Left ventricle myocardium inferior (tissue), 1 donor: ENCODE measurements around the gene PEBP1. TPM values are rescaled to one million over a fixed set of nuclear protein-coding genes. Genes with fewer than 3 reads are reported as not detected.
A peak's percentile ranks its signal among the peaks of the same experiment; 100 is the strongest.

Source experiments
- DNase-seq: peaks from one replicate; pipeline ENCODE4 v3.0.0-alpha.2; 2020
- H3K27ac ChIP-seq: fragments of 200-600 bp; replicated peaks from 2 replicates; pipeline ENCODE4 v1.8.0; 2021
- H3K27me3 ChIP-seq: fragments of 200-600 bp; 2 replicates; pipeline ENCODE4 v1.8.0; 2021; ENCODE audit warnings: low read depth
- H3K36me3 ChIP-seq: fragments of 200-600 bp; 2 replicates; pipeline ENCODE4 v1.8.0; 2021
- H3K4me1 ChIP-seq: fragments of 200-600 bp; 2 replicates; pipeline ENCODE4 v1.8.0; 2021
- H3K4me3 ChIP-seq: fragments of 200-600 bp; 2 replicates; pipeline ENCODE4 v1.8.0; 2021; ENCODE audit warnings: mild to moderate bottlenecking, moderate library complexity
- H3K9me3 ChIP-seq: fragments of 200-600 bp; replicated peaks from 2 replicates; pipeline ENCODE4 v1.8.0; 2021
- CTCF ChIP-seq: fragments of 200-600 bp; IDR thresholded peaks from 2 replicates; pipeline ENCODE4 v1.8.0; 2021; ENCODE audit warnings: antibody characterized with exemption, mild to moderate bottlenecking, borderline replicate concordance
- intact Hi-C: fragments of 100-400 bp; cut with micrococcal nuclease; formaldehyde crosslinking; loops from one replicate; pipeline ENCODE4 v1.11.0; 2022
- total RNA-seq: library from RNA; stranded (reverse); fragmentation: NEBNext Ultra II Directional; extraction: Animal tissue kit (Norgen Biotek cat#: 25700); gene quantifications from one replicate; pipeline ENCODE4 v1.2.1, GENCODE V29; 2021
- donor health status: DM: no; HTN: yes; CAD: no; lungs with severe emphysema.

The PEBP1 gene
- total RNA-seq, 1 donor from 2014 or later = 461 TPM

GRCh38 chr12:118101051-118101450 is 34.9 kb upstream of the PEBP1 start:
- Histone ChIP-seq H3K36me3 (no peaks in the 10 kb centered on the region), H3K4me3 (no peak overlapping the region), H3K27me3 (no peaks in the 10 kb centered on the region), H3K9me3 (no peaks in the 10 kb centered on the region), H3K4me1 (peaks cover 31% of the 10 kb centered on the region), H3K27ac (no peak overlapping the region)
- intact Hi-C loops = no loop called here
- no peak for TF ChIP-seq CTCF
- DNase-seq = no peak

GRCh38 chr12:118102070-118102469 is 33.9 kb upstream of the PEBP1 start:
- intact Hi-C loops = no loop called here
- TF ChIP-seq CTCF = no peak
- no peaks in the 10 kb centered on the region for H3K27me3 ChIP-seq
- no peak overlapping the region for H3K27ac ChIP-seq
- H3K4me1 ChIP-seq = peaks cover 31% of the 10 kb centered on the region
- no peaks in the 10 kb centered on the region for H3K36me3 ChIP-seq
- no peak overlapping the region for H3K4me3 ChIP-seq
- no peaks in the 10 kb centered on the region for H3K9me3 ChIP-seq
- DNase-seq = no peak

- peak overlapping the region; percentile 92 for H3K4me3 ChIP-seq
- H3K4me1 ChIP-seq = peaks cover 31% of the 10 kb centered on the region
- no peaks in the 10 kb centered on the region for H3K27me3 ChIP-seq
- no peak for TF ChIP-seq CTCF
- no peak for DNase-seq
- H3K36me3 ChIP-seq = no peaks in the 10 kb centered on the region
- H3K9me3 ChIP-seq = no peaks in the 10 kb centered on the region
- intact Hi-C loops = no loop called here
- H3K27ac ChIP-seq = peak overlapping the region; percentile 90
Observed at GRCh38 chr12:118102609-118103008, 33.3 kb upstream of the PEBP1 start.

- H3K36me3 ChIP-seq = no peaks in the 10 kb centered on the region
- no peaks in the 10 kb centered on the region for H3K9me3 ChIP-seq
- no peak for TF ChIP-seq CTCF
- intact Hi-C loops = no loop called here
- H3K27me3 ChIP-seq = no peaks in the 10 kb centered on the region
- no peak for DNase-seq
- H3K4me1 ChIP-seq = peaks cover 31% of the 10 kb centered on the region
- peak overlapping the region; percentile 92 for H3K4me3 ChIP-seq
- peak overlapping the region; percentile 90 for H3K27ac ChIP-seq
Observed at GRCh38 chr12:118103201-118103600, 32.7 kb upstream of the PEBP1 start.

- H3K9me3 ChIP-seq = no peaks in the 10 kb centered on the region
- H3K27me3 ChIP-seq = no peaks in the 10 kb centered on the region
- peaks cover 31% of the 10 kb centered on the region for H3K4me1 ChIP-seq
- DNase-seq = peak; percentile 77
- H3K36me3 ChIP-seq = no peaks in the 10 kb centered on the region
- TF ChIP-seq CTCF = peak; percentile 23
- peak within 1 kb of the TSS; percentile 92 for H3K4me3 ChIP-seq
- peak within 1 kb of the TSS; percentile 90 for H3K27ac ChIP-seq
- intact Hi-C loops = no loop called here
Observed at GRCh38 chr12:118103601-118104382, 32.1 kb upstream of the PEBP1 start, which contains the start of gene VSIG10. Gene VSIG10, minus strand, starts transcription at chr12:118104011. Its CDS starts 340 bp downstream, at chr12:118103671.
